ENCODE results near the gene TMEM176B.

TMEM176B gene

GRCh38 chr7:150799741-150800580, at the start of gene TMEM176B:
Gene TMEM176B (minus strand): TSS chr7:150800364. CDS start chr7:150796569, 3,795 bp downstream.
- DNase-seq: no peak

- no peak for DNase-seq
These were observed 49.1 kb upstream of the TMEM176B start for GRCh38 chr7:150849204-150849775.

GRCh38 chr7:150848561-150849115, 48.5 kb upstream of the TMEM176B start:
- DNase-seq: no peak

DNA sequence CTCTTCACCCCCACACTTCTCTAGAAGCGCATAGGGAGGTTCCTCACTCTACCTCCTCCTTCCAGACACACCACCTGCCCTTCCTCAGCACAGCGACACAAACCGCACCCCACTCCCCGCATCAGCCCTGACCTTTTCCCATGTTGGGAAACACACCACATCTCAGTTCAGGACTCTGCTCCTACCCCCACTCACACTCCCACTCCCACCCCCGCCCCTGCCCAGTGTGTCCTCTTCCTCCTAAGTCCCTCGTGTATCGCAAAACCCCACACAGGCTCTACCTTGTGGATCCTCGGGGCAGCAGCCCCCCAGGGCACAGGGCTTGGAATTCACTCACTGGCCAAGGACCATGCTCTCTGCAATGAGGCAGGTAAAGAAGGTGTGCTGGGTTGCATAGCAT, 47.9 kb upstream of the TMEM176B start:
- DNase-seq: no peak

GRCh38 chr7:150847536-150847935, 47.4 kb upstream of the TMEM176B start:
- DNase-seq: no peak

DNA sequence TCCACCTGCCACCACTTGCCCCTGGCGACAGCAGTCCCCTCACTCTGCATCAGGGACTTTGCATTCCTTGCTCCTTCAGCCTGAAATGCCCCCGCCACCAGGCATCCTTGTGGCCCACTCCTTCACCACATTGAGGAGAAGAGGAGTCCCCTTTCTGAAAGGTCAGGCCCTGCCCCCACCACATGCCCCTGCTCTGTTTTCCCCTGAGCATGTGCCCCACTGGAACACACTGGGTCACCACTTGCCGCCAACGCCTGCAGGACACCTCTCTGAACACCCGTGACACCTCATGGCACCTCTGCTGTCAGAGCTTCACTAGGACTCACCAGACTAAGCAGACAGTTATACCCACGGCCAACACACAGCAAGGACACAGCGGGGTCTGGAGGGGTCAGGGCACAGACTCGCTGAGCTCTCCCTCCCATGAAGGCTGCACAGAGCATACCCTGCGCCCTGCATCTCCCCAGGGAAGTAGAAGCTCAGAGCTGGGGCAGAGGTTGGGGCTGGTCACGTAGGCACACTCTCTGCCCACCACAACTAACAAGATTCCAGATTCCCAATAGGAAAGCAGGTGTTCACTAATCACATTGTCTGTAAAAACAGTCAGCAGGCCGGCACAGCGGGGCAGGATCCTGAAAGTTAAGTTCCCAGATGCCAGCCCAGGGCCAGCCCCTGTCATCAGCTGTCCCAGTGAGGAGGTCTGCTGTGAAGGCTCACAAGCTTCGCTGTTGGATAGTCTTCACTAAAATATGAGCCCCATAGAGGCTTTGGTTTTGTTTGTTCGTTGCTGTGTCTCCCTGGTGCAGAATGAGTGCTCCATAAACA, 46.3 kb upstream of the TMEM176B start:
- DNase-seq: no peak

- DNase-seq: peak; percentile 10 to 38
These were observed 45.3 kb upstream of the TMEM176B start for GRCh38 chr7:150845421-150845861.

DNA sequence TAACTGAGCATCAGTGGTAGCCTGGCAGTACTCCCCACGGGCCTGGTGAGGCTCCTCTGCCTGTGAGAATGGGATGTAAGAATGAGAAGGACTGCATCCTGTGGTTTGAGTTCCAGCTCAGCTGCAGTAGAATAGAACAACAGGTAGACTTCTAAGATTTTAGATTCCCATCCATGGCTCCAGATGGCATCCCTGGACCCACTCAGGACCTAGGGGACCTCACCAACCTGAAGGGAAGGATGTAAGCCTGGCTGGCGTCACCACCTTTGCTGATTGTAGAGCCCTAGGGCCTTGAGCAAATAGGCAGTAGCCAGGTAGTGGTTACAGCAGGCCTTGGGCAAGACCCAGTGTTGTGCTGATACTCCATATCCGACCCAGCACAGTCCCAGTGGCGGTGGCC, 42.6 kb upstream of the TMEM176B start:
- DNase-seq: no peak

DNA sequence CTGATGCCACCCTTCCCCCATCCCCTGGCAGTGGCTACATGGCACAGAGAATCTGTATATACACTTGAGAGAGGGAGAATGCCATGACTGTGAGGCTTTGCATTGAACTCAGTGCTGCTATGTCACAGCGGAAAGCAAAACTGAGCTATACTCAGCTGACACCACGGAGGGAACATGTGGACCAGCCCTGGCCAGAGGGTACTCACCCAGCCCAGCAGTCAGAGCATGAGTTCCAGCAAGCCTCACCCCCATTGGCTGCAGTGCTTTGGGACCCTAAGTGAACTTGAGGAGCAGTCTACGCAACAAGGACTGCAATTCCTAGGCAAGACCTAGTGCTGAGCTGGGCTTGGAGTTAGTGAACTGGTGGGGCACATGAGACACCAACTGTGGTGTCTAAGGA, 41.9 kb upstream of the TMEM176B start:
- DNase-seq: no peak

DNA sequence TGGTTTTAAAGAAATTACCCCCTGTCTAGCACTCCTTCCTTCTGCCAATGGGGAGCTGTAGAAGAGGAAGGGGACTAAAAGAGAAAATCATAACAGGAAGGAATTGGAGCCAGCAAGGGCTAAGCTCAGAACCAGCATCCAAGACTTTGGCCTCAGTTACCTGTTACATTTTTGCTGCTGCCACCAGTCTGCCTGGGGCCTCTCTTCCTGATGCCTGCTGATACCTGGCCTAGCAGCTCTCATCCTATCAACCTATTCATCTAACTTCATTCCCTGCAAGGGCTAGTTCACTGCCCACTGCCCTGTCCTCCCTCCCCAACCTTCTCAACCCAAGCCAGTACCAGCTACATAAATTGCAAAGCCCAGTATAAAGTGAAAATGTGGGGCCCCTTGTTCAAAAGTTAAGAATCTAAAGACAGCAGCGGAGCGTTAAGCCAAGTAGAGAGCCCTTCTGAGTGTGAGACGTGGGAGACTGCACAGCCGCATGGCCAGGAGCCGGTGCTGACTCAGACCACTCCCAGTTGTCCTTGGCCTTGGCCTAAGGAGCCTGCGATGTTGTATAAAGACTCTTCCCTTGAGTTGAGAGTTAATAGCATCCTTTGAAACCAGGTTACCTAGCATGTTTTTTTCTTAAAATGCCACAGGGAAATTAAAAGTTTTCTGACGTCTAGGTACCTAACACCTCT, 38.9 kb upstream of the TMEM176B start:
- no peak for DNase-seq

DNA sequence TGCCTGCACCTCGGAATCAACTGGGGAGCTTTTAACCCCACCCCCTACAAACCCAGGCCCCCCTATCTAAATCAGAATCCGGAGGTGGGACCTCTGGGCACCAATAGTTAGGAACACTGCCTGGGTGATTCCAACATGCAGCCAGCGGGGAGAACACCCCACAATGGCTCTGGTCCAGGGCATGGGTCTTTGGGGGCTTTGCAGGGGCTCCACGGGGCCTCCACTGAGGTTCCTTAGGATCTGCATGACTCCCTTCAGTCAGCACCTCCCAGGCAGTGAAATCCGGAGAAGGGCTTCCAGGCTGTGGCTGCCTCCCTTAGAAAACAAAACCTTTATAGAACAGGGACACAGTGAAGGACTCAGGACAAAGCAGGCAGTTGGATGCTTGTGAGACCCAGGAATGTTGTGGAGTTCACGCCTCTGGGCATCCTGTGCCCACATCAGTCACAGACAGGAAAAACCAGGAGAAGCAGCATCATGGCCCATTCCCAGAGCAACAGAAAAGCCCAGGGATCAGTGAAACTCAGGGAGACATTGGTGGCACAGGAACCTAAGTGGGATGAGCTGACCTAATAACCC, 35.6 kb upstream of the TMEM176B start:
- no peak for DNase-seq

DNA sequence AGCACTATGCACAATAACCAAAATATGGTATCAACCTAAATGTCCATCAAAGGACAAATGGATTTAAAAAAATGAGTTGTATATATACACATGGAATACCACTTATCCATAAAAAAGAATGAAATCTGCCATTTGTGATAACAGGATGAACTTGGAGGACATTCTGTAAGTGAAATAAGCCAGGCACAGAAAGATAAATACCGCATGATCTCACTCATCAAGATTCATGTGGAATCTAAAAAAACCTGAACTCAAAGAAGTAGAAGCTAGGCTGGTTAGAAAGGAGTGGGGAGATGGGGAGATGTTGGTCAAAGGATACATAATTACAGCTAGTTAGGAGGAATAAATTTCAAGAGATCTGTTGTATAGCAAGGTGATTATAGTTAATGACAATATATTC, 34.9 kb upstream of the TMEM176B start:
- DNase-seq: no peak

- no peak for DNase-seq
These were observed 31.7 kb upstream of the TMEM176B start for GRCh38 chr7:150831851-150832250.

DNA sequence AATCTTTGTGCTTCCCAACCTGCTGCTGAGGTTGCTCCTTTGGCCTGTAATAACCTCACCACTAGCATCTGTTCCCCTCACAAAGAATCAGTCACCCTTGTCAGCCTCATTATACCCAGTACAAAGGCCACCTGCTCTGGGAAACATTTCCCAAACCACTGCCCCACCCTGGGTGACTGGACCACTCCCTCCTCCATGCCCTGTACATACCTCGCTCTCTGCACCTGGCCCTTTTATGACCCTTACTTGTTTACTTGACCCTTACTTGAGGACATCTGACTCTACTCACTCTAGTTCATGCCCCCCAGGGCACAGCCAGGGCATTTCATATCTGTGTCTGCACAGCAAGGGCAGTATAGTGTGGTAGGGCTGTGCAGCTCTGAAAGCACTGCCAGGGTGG, 30.8 kb upstream of the TMEM176B start:
- no peak for DNase-seq

DNA sequence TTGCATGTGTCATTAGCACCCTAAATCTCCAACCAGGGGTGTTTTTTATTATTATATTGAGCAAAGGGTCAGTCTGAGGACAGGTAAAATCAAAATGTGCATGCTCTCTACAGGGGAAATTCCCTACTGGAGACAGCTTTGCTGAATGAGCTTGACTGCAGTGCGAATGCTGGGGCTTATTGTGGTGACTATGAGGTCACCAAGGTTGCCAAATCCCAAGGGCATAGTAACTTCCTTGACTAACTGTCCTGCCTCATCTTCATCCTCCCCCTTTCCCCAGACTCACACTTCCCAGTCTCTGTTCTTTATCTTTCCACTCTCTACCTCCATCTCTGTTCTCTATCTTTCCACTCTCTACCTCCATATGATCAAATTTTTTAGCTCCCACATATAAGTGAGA, 29.3 kb upstream of the TMEM176B start:
- no peak for DNase-seq

DNA sequence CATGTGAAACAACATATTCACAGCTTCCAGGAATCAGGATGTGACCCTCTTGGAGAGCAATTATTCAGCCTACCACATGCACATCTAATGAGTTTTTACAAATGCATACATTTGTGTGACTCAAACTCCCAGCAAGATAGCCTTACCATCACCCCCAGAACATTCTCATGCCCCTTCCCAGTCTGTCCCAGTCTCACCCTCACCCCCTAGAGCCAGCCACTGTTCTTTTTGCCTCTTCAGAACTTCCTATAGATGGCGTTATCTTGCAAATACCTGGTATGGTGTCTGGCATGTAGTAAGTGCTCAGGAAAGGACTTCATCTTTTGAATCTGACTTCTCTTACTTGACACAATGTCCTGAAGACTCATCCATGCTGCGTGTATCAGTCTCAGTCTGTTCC, 28.2 kb upstream of the TMEM176B start:
- DNase-seq: no peak

DNA sequence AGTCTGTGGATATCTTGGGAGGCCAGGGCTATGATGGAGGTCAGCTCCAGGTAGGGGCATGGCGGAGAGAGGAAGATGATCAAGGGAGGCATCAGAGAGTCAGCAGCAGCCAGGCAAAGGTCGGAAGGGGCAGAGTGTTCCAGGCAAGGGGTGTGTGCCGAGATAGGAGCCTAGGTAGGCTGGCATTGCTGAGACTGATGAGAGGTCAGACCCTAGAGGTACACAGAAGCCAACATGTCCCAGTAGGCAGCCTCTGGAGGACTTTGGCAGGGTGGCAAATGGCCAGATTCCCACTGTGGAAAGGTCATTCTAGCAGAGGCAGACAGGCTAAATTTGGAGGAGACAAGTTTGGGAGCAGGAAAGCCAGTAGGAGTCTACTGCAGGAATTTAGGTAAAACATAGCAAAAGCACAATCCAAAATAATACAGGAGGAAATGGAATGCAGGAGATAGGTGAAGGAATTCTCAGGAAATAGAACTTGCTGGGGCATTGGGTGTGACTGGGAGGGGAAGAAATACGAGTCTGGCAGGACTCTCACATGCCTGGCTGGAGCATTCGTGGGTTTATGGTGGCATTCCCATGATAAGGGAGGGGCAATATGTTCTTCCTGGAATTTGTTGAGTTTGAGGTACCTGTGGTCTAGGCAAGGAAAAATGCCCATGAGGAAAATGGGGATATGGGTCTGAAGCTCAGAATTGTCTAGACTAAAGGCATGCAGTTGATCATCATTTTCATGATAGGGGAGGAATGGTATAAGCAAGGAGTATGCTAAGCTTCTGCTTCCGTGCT, 26.1 kb upstream of the TMEM176B start:
- no peak for DNase-seq

DNA sequence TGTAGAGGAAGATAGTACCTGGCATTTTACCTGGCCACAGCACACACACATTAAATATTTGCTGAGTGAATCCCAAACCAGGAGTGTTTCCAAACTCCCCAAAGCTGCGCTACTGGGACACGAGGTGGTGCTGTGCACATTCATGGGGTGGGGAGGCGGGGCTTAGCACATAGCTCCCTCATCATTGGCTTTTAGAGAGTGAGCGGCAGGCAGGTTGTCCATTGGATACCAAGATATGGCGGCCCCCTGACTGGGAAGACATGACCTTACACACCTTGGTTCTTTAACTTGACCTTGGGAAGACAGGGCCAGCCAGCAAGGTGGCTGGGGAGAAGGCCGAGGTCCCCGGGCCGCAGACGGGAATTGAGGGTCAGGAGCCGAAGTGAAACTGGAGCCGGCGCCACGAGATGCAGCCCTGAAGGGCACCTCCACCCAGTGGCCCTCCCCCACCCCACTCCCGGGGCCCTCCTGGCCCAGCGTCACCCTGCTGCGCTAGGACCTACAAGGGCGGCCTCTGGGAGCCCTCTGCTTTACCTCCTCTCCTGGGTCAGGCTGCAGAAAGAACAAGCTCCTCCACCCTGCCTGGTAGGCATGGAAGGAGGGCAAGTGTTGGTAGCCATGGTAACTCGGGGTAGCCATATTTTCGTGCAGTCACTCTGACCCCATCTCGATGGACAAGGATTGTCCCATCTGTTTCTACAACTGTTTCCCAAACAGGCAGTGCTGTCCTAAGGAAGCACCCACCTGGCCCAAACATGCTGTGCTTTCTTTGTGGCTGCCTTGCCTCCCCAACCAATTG, 24.4 kb upstream of the TMEM176B start:
- DNase-seq: no peak

DNA sequence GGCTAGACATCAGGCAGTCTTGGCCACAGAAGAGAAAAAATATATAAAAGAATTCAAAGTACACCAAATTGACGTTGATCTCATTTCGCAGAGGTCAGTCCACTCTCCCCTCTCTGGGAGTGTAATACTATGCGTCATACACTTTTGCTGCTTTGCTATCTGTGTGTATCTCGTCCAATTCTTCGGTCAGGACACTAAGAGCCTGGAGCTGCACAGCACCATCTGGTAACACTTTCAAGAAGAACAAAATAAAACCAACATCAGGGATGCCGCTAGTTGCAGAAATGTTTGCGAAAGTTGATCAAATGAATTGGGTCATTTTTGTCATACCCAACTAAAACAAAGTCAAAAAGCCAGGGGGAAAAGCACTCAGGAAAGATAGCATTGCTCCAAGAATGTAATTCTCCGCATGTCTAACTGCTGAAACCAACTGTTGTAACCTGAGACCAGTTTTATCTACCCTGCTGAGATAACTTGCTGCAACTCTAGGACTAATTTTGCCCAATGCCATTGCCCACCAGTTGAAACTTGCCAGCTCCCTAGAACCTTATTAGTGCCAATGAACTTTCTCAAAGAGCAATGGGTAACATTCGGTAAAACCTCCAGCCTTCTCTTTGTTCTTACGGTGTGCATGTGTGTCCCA, 23.4 kb upstream of the TMEM176B start:
- no peak for DNase-seq

DNA sequence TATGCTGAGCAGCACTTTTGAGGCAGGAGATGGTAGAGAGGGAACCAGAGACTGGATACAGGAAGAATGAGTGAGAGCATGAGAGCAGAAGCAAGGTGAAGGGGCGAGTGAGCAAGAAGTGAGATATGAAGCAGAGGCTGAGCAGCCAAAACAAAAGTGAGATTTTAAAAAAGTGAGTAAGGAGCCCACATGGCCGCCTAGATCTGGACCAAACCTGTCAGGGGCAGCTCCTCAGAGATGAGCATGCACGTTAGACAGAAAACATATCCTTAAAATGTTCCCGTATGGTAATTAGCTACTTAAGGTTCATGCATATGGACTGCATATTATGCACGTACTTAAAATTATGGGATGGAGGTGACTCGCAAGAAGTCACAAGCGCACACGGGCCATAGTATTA, 22.9 kb upstream of the TMEM176B start:
- DNase-seq: no peak

Data from Kasumi-1 (cell line).